Occipital lobe (tissue), 2 donors: ENCODE data around the gene MRAP. TPM values are rescaled to one million over a fixed set of nuclear protein-coding genes. Genes with fewer than 3 reads are reported as not detected.
"Not testable (repeated sequence)": the region's sequence is repeated elsewhere in the genome, so short reads cannot be mapped to it uniquely, and the experiment has no call there.

Experiments
- DNase-seq: peaks from one replicate; lab custom pipeline; 2025; lab: John Stamatoyannopoulos, UW
- total RNA-seq: library from RNA; depleted of rRNA; stranded (reverse); fragments of >200 nt; gene quantifications from one replicate; pipeline ENCODE4 v1.2.3, GENCODE V29; 2014

The MRAP gene
- total RNA-seq, 1 donor from 2014 or later = not detected

DNA sequence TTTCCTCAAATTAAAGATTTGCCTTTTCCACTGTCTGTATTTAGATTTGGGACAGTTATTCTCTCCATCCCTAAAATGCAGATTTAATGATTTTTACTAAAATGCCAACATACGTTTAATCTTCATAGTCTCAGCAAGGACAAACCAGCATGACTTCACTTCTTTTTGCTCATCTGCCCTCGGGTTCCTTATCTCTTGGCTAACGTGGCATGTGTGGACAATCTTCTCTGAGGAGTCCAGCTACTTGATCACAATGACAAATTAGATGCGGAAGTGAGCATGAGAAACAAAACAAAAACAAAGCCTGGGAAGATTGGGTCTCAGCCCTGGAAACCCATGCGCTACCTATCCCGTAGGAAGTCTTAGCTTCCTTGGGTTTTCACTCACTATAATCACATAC lies 1.0 kb downstream of the MRAP start:
- no peak for DNase-seq

GRCh38 chr21:32300117-32300681 lies 1.5 kb downstream of the MRAP start:
- DNase-seq = no peak

DNA sequence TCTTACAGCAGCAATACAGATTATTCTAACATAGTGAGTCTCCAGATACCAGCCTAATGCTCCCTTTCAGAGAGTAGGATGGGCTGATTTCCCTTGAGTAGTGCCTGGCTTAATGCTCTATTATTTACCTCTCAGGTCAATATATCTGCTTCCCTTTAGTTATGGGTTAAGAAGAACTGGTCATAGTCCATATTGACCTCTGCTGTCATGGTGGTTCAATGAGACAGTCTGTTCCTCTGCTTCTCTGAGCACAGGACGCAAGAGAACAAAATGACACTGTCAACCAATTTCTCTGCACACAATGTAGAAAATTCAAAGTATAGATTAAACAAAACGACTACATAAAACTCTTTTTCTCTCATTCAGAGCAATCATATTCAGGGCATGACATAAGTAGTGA lies 2.9 kb downstream of the MRAP start:
- no peak for DNase-seq

DNA sequence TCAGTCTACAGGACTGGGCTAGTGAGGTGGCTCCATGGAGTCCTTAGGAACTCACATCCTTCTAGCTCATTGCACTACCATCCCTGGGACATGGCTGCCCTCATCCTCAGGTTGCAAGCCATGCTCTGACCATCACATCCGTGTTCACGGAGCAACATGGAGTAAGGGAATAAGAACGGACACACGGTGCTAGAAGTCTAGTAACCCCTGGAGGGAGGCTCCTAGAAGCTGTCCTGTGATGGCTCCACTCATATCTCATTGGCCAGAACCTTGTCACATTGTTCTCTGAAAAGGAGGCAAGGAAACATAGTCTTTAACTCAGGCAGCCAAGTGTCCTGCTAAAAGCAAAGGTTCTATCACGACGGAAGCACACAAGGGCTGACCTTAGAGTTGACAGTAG lies 3.9 kb downstream of the MRAP start:
- DNase-seq = no peak

- no peak for DNase-seq
These were observed 4.7 kb downstream of the MRAP start for GRCh38 chr21:32303385-32303784.

- no peak for DNase-seq
These were observed 6.3 kb downstream of the MRAP start for GRCh38 chr21:32304998-32305397.

DNA sequence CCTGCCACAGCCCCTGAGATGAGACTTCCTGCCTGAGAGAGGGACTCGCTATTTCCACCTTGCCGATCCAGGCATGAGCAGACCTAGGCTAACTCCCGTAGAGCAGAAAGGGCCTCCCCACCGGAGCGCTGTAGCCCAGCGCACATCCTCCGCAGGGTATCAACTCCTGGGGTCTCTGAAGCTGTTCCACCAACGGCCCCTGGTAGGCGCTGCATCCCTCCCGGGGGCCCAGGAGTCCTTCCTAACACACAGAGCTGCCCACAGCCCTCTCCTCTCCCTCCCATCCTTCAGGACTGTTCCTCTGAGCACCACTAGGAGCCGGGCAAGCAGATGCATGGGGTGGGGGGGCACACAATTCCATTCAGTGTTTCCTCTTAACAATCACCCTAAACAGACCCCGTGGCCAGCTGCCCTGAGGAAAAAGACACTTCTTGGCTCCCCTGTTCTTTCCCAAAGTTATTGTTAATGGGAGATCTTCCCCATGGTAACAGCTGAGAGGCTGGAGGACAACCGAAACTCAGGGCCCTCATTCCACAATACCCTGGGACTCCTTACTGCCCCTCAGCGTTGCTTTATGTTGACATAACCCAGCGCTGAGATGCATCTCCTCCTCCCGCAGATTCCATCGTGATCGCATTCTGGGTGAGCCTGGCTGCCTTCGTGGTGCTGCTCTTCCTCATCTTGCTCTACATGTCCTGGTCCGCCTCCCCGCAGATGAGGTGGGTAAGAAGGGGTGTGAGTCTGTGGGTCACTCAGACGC lies 7.5 kb downstream of the MRAP start:
- DNase-seq = peak; percentile 58

- DNase-seq = no peak
These were observed 9.1 kb downstream of the MRAP start for GRCh38 chr21:32307706-32308105.

DNA sequence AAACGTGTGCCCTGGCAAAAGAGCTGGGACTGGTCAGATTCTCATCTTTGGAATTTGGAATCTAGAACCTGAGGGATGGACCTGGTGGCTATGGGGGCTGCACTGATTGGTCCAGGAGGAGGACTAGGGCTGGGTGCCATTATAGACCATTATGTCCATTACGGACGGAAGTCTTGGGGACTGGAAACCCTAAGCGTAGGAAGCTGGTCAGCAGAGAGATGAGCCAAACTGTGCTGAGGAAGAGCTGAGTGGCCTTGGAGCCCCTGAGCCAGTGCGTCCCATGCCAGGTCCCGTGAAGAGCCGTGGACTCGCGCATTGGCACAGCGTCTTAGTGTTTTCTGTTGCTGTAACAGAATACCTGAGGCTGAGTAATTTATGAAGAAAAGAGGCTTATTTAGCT lies 10.0 kb downstream of the MRAP start:
- no peak for DNase-seq

DNA sequence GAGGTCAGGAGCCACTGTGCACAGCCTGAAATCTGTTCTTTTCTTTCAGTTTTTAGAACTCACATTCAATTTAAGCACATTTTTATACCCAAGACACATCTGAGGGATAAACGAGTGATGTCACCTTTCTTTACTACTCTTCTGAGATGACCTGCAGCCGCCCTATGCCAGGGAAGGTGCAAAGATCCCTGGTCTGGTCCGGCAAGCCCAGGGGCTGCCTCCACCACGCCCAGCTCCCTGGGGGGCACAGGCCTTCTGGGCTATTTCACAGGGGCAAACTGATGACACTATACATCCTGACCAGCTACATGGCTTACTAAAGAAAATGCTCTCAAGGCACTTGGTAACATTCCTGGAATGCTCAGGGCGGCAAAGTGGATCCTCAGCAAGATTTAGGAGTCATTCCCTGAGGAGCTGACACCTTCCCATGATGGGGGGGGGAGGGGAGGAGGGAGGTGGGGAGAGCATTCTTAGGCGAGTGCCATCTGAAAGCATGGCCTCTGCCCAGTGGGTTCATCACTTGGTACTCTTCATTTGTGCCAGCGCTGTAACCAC lies 11.3 kb downstream of the MRAP start:
- DNase-seq = no peak

GRCh38 chr21:32310976-32311375 lies 12.3 kb downstream of the MRAP start:
- not testable (repeated sequence) for DNase-seq

GRCh38 chr21:32311621-32312020 lies 13.0 kb downstream of the MRAP start:
- DNase-seq = no peak

GRCh38 chr21:32312326-32312725 lies 13.7 kb downstream of the MRAP start:
- DNase-seq = no peak

- DNase-seq = no peak
These were observed 14.3 kb downstream of the MRAP start for GRCh38 chr21:32312976-32313375.

GRCh38 chr21:32314806-32315205 lies 16.2 kb downstream of the MRAP start:
- no peak for DNase-seq

GRCh38 chr21:32315511-32316281 lies 17.0 kb downstream of the MRAP start:
- DNase-seq = no peak

DNA sequence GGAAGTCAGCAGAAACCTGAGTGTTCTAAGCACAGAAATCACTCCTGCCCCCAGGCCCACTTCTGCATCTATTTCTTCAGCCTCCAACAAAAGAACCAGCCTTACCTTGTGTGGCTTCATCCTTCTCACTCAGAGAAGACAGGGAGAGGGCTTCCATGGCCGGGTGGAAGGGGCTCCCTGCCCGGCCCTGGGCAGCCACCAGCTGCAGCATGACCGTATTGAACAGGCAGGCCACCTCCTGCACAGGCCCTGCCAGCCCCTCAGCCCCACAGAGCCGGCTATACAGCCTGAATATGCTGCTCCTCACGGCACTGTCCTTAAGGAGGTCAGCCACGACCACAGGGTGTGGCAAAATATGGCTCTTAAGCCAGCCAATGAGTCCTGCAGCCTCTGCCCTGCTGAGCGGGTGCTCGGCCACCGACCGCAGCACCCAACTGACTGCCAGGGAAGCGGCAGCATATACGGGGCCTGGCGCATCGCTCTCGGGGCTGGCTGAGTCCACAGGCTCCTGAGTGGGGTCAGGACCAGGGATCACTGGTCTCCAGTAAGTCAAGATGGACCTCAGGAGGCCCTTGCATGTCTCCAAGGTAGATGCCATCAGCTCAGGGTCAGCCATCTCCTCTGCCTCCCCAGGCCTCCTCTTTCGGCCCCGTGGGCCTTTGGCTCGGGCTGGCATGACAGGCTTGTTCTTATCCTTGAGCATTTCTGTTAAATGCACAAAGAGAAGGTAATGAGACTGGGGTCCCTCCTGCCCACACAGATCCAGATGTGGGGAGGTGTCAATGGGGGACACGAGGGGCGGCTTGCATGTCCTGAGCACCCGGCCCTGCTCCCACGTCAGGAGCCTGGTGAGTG lies 17.9 kb downstream of the MRAP start:
- no peak for DNase-seq

GRCh38 chr21:32317726-32318125 lies 19.1 kb downstream of the MRAP start:
- DNase-seq = no peak

GRCh38 chr21:32319012-32319411 lies 20.4 kb downstream of the MRAP start:
- no peak for DNase-seq

- DNase-seq = no peak
These were observed 21.4 kb downstream of the MRAP start for GRCh38 chr21:32320059-32320458.

DNA sequence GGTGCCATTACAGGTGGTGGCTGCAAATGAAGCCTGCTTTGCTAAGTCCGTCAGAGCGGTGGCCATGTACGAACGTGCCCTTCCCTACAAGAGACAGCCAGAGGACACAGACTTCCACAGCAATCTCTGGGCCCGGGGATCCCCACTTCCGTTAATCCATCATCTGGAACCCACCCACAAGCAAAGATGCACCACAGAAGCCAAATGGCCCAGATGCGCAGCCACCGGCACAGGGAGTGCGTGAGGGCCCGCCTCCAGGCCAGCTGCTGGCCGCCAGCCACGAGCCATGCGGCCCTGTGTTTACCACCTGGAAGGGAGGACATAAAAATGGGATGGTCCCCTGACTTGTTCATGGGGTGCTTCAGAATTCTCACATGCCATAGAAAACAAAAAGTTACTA lies 22.1 kb downstream of the MRAP start:
- DNase-seq = no peak
